GM21360 (cell line): ENCODE measurements around the gene LGR6.
"Not testable (repeated sequence)": the region's sequence is repeated elsewhere in the genome, so short reads cannot be mapped to it uniquely, and the experiment has no call there.

ENCODE experiments used
- ATAC-seq: cut with Tn5 transposase; IDR thresholded peaks from one replicate; pipeline ENCODE4 v1.9.1; 2021; ENCODE audit warnings: mild to moderate bottlenecking, moderate library complexity; ENCODE audit not compliant: unreplicated experiment

LGR6 gene

DNA sequence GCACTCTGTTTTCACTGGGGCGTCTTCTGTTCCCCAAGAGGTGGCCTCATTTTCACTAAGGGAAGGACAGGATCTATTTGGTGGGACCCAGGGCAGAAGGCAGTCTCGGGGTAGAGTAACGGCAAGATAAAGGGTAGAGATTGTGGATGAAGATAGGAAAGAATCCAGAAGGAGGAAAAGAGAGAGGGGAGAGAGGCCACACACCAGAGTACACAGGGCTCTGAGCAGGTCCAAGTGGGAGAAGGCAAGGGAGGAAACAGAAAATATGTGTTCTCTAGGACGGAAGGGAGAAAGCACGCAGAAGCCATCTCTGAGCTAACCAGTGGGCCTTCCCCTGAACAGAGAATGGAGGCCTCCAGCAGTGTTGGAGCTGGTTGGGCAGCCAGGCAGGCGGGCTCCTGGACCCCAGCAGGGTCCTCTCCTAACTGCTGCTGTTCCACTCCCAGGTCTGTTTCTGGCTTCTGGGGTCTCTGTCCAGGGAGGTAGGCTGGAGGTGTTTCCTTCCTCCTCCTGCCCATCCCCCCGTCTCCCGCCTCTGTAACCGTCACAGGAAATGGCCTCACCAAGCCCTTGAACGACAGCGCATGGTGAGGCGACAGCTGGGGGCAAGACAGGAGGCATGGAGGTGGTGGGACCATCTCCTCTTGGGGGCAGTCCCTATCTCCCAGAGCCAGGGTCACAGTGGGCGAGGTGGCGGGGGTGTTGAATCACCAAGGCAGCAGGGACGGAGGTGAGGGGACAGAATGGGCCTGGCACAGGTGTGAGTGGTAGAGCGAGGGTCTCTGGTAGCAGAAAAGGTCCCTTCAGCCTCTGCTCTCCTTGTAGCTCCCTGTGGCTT, 33.8 kb upstream of the LGR6 start:
- no peak for ATAC-seq

DNA sequence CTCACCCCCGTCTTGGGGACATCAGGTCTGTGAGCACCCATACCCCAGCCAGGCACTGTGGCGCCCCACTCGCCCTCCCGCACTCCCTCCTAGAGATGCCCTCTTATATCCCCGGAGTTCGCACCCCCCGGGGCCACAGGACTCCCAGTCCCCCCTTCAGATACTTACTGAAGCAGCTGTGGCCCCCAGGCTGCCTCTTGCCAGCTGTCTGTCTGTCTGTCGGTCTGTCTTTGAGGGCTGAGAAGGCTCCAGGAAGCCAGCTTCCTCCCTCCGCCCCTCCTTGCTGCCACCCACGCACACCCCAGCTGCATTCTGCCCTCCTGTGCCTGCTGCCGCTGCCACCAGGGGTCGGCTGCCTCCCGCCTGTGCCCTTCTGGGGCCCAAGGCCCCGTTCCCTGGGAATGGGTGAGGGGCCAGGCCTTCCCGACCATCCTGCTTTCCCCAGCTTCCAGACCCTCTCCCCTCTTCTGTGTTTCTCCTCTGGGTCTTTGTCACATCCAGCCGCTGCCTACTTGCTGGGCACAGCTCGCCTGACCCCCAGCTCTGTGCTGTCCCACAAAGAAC, 33.1 kb upstream of the LGR6 start, which contains the start of gene PTPN7:
PTPN7 (minus strand) TSS at position 226 of the 564 bp plus-strand sequence. CDS start 1,200 bp downstream, outside the sequence.
- peak; percentile 29 for ATAC-seq

DNA sequence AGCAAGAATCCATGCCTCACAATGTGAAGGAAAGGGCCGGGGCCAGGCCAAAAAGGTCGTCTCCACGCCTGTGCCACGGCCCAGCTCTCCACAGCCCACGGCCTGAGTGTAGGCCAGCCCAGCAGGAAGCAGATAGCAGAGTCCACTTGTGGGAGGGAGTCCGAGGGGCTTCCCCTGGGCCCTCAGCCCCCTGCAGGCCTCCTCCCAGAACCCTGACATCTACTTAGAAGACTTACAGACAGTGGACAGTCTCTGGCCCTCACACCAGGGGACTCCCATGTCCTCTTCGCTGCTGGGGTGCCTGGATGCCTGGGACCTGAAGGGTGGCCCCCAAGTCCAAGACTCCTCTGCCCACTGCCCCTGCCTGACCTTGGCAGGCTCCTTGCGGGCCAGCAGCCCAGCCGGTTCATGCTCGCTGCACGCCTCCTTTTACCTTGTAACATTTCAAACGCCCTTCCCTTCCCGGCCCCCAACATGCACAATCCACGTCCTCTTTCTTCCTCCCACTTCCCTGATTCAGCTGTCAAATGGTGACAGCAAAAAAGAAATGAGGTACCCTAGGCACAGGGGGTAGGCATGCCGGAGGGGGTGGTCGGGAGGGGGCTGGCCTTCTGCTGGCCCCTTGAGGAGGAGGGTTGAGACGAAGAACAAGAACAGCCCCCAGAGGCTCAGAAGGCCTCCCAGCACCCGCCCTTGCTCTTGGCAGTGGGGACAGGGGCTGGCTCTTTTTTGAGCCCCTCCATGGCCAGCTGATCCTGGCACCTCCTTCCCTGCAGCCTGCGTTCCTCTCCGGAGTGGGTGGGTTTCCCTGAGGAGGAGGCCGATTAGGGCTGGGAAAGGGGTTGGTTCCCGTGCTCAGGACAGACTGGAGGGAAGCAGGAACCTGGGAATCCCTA, 32.2 kb upstream of the LGR6 start:
- ATAC-seq: no peak

GRCh38 chr1:202162047-202162417, 31.6 kb upstream of the LGR6 start:
- no peak for ATAC-seq

- no peak for ATAC-seq
Measured at GRCh38 chr1:202162418-202163280, 30.9 kb upstream of the LGR6 start.

DNA sequence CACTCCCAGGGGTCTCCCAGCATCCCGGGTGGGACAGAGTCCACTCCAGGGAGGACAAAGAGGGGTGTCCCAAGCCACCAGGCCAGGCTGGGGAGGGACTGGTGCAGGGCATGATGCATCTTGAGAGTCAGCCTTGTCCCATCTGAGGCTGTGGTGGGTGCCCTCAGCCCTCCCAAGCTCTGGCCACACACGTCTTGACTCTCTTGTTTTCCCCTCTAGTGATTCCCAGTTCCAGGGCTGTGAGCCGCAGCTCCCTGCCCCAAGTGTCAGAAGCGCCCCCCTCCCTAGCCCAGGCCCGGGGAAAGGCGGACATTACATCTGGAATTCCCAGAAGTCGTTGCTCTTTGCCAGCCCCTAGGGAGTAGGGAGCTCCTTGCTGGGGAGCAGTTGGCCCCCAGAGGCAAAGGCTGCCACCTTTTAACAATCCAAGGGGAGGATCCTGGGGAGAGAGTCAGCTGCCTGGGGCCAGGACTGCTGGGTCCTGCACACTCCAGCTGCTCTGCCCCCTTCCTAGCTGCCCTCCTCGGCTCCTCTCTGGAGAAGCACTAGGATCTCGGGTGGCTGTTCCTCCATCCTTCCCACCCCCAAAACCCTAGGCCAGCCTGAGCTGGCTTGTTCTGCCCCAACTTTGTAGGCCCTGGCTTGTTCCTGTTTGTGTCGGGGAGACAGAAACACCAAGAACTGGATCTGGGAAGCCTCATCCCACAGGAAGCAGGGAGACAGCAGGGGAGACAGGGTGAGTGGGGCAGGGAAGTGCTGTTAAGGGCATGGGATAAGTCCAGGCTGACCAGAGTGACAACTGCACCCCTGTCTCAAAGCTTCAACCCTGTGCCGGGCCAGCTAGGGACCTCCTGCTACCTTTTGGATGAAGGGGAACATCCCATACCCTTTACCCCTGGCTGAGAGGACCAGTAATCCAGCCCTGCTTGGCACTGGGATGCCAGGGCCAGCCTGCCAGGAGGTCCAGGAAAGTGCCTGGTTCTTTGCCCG, 30.0 kb upstream of the LGR6 start:
- ATAC-seq: no peak

GRCh38 chr1:202164271-202165037, 29.1 kb upstream of the LGR6 start:
- ATAC-seq: peak; percentile 39

DNA sequence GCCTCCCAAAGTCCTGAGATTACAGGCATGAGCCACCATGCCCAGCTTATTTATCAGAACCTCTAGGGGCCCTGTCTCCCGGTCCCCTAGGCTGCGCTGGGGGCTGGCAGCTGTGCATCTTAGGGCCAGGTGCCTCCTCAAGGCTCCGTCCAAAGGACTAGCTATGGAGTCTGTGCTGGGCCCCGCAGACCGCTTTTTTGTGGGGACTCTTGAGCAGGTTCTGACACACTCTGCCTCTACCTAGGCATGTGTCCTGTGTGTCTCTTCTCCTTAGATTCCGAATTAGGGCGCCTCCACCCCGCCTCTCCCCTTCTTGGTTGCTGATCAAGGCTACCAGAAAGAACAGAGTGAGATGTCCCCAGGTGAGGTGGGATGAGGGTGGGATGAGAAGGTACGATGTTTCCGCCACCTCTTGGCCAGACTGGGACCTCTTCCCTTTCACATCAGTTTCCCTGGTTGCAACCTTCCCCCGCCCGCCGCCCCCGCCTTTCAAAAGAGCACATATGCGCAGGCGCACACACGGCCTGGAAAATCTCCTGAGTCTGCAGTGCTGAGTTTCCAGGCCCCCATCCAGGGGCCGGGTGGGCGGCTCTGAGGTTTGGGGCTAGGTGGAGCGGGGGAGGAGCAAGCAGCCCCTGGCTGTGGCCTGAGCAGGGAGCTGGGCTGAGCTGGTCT, 28.2 kb upstream of the LGR6 start:
- ATAC-seq: no peak

DNA sequence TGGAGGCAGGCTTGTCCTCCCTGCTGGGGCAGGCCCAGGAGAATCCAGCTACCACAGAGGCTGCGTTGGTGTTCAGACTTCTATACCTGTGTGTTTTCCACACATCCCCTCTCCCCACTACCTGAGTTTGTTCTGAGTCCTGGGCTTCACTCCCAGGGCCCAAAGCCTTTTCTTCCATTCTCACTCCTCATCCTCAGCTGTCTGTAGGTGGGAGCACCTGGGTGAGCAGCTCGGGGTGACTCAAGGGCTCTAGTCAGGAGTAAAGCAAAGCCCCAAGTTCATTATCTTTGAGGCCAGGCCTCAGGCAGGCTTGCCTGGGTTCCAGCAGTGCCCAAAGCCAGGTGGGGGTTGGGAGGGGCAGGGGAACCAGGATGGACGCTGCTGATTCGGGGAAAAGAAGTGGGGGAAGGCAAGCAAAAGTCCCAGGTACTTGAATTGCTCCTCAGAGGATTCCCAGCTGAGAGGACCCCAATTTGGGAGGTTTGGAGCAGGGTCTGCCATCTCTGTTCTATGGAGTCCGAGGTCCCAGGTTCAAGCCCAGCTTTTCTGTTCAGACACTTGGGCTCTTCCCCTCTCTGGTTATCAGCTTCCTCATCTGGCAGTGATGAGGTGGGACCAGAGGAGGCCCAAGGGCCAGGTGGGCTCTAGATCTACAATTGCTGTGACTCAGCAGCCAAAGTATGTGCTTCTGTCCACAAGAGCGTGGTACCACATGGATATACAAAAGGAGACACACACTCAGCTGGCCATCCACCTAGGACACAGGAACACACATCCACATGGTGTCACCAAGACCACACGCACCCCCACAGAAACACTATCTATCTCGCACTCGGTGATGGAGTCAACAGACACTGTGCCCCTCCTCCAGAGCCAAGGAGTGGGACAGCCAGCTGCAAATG, 27.4 kb upstream of the LGR6 start:
- ATAC-seq: no peak

DNA sequence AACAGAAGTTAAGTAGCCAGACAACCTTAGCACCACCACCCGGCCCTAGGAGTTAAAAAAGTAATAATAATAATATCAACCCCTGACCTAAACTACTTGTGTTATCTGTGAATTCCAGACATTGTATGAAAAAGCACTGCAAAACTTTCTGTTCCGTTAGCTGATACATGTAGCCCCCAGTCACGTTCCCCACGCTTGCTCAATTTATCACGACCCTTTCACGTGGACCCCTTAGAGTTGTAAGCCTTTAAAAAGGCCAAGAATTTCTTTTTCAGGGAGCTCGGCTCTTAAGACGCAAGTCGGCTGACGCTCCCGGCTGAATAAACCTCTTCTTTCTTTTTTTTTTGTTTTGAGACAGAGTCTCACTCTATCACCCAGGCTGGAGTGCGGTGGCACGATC, 26.5 kb upstream of the LGR6 start:
- ATAC-seq: not testable (repeated sequence)

DNA sequence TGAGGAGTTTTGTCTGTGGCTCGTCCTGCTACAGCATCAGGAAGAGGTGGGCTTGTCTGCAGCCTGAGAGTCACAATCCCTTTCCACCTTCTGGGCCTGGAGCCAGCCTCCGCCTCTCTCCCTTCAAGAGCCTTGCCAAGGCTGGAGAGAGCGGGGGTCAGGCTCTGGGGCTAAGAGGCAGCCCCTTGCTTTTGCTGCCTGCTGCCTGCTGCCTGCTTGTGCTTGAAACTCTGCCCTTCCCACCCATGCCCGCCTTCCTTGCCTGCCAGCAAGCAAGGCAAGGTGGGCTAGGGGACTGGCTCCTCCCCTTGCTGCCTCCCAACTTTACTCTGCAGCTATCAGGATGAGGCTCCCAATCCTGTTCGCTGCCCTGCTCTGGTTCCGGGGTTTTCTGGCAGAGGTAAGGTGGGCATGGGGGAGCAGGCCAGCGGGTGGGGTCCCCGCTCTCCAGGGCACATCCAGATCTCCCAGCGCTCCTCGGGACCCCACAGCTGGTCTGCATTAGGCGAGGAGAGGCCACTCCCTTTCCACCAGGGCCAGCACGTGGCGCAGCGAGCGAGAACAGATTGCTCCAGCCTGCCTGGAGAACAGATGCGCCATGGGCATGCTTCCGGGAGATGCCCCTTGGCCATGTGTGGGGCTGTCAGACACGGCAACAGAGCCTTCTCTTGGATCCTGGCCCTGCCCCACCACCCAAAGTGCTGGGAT, 25.7 kb upstream of the LGR6 start:
- no peak for ATAC-seq

- no peak for ATAC-seq
Measured at GRCh38 chr1:202168861-202169260, 24.7 kb upstream of the LGR6 start.

- ATAC-seq: no peak
Measured at GRCh38 chr1:202170726-202171125, 22.9 kb upstream of the LGR6 start.

GRCh38 chr1:202171292-202172014, 22.1 kb upstream of the LGR6 start:
- ATAC-seq: no peak

- no peak for ATAC-seq
Measured at GRCh38 chr1:202172015-202172355, 21.6 kb upstream of the LGR6 start.

DNA sequence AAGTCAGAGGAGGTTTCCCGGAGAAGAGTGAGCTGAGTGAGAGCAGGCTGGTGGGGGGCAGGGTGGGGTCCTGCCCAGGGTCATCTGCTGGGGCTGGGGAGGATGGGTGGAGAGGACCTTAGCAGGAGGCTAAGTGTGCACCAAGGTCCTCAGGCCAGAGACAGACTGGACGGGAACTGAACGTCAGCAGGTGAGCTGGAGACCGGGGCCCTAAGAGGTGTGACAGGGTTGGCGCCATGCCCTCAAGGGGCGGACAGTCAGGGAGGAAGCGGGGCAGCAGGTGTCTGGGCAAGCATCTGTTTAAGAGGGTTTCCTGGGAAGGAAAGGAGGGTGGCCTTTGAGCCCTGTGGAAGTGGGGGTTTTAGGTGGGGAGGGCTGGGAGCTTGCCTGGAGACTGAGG, 19.6 kb upstream of the LGR6 start:
- ATAC-seq: no peak
